Stomach (tissue), 4 donors: ENCODE measurements around the gene PIN1.

Experiments used
- CTCF ChIP-seq, 7 experiments: fragments of 450-650 bp in 4 of 7; fragments of 200-600 bp in 3 of 7; sonication (generic) in 3 of 7; IDR thresholded peaks; one replicate each; pipeline ENCODE4 v1.5.1; 2016 to 2019; ENCODE audit warnings: antibody characterized with exemption in 7 of 7, control low read depth in 2 of 7, mild to moderate bottlenecking in 1 of 7
- EP300 ChIP-seq: sonication (generic); formaldehyde crosslinking; IDR thresholded peaks from one replicate; pipeline ENCODE4 v1.6.1; 2017; ENCODE audit warnings: antibody characterized with exemption
- POLR2A ChIP-seq, 4 donors: fragments of 450-650 bp; IDR thresholded peaks; one replicate each; pipeline ENCODE4 v1.6.1; 2016; ENCODE audit warnings: antibody characterized with exemption in 4 of 4, control low read depth in 2 of 4, mild to moderate bottlenecking in 1 of 4, moderate library complexity in 1 of 4
- POLR2AphosphoS5 ChIP-seq, 3 donors: sonication (generic); formaldehyde crosslinking; IDR thresholded peaks; one replicate each; pipeline ENCODE4 v1.6.1; 2016; ENCODE audit warnings: antibody characterized with exemption in 3 of 3

- TF ChIP-seq CTCF (IDR thresholded peaks at IDR 0.05), result no peak
- TF ChIP-seq POLR2A (IDR thresholded peaks at IDR 0.05), result peak in 2 of 4 donors; percentile 82 to 87
- peak; percentile 7 to 88 (median 80) for TF ChIP-seq POLR2AphosphoS5 (IDR thresholded peaks at IDR 0.05)
- no peak for TF ChIP-seq EP300
Measured at GRCh38 chr19:9785367-9786331, 49.5 kb upstream of the PIN1 start.
